Mesothelial cell of epicardium (in vitro differentiated cells): ENCODE measurements around the gene NFS1. TPM values are rescaled to one million over a fixed set of nuclear protein-coding genes. Genes with fewer than 3 reads are reported as not detected.

Source experiments
- DNase-seq, 2 experiments: peaks; one replicate each; pipeline ENCODE4 v3.0.0; 2021; ENCODE audit warnings: low spot score in 2 of 2; ENCODE audit not compliant: unreplicated experiment in 2 of 2
- H3K27ac Mint-ChIP-seq: 2 replicates; pipeline ENCODE4 v1.8.0; 2021; ENCODE audit warnings: mixed read lengths
- H3K27me3 Mint-ChIP-seq: 2 replicates; pipeline ENCODE4 v1.8.0; 2021; ENCODE audit warnings: low read depth, mixed read lengths
- H3K36me3 Mint-ChIP-seq: 2 replicates; pipeline ENCODE4 v1.8.0; 2021; ENCODE audit warnings: mixed read lengths
- H3K4me1 Mint-ChIP-seq: 2 replicates; pipeline ENCODE4 v1.8.0; 2021; ENCODE audit warnings: mixed read lengths
- H3K4me3 Mint-ChIP-seq: 2 replicates; pipeline ENCODE4 v1.8.0; 2021; ENCODE audit warnings: mild to moderate bottlenecking, moderate library complexity, mixed read lengths
- H3K9me3 Mint-ChIP-seq: 2 replicates; pipeline ENCODE4 v1.8.0; 2021; ENCODE audit warnings: mixed read lengths
- CTCF ChIP-seq: fragments of 200-600 bp; sonication (generic); IDR thresholded peaks from one replicate; pipeline ENCODE4 v1.5.0; 2021; ENCODE audit warnings: antibody characterized with exemption; ENCODE audit not compliant: unreplicated experiment
- total RNA-seq: library from RNA; stranded (reverse); gene quantifications from 3 replicates; pipeline ENCODE4 v1.2.1, GENCODE V29; 2021

Gene NFS1
- total RNA-seq, 1 donor from 2014 or later, result 18.9 TPM

GRCh38 chr20:35681960-35682359 lies 17.2 kb downstream of the NFS1 start:
- no peak overlapping the region for H3K27ac Mint-ChIP-seq
- DNase-seq, result no peak
- peaks cover 6% of the 10 kb centered on the region for H3K36me3 Mint-ChIP-seq
- H3K4me1 Mint-ChIP-seq, result no peaks in the 10 kb centered on the region
- no peak for TF ChIP-seq CTCF
- H3K4me3 Mint-ChIP-seq, result no peak overlapping the region
- no peaks in the 10 kb centered on the region for H3K9me3 Mint-ChIP-seq
- no peaks in the 10 kb centered on the region for H3K27me3 Mint-ChIP-seq

GRCh38 chr20:35680452-35681183 lies 18.5 kb downstream of the NFS1 start:
- no peak for DNase-seq
- H3K36me3 Mint-ChIP-seq, result peaks cover 2% of the 10 kb centered on the region
- no peak overlapping the region for H3K27ac Mint-ChIP-seq
- no peak overlapping the region for H3K4me3 Mint-ChIP-seq
- H3K4me1 Mint-ChIP-seq, result no peaks in the 10 kb centered on the region
- TF ChIP-seq CTCF, result no peak
- H3K9me3 Mint-ChIP-seq, result no peaks in the 10 kb centered on the region
- H3K27me3 Mint-ChIP-seq, result no peaks in the 10 kb centered on the region

GRCh38 chr20:35674921-35675320 lies 24.2 kb downstream of the NFS1 start:
- TF ChIP-seq CTCF, result no peak
- H3K4me1 Mint-ChIP-seq, result no peaks in the 10 kb centered on the region
- no peak for DNase-seq
- H3K27me3 Mint-ChIP-seq, result no peaks in the 10 kb centered on the region
- H3K36me3 Mint-ChIP-seq, result peaks cover 14% of the 10 kb centered on the region
- H3K4me3 Mint-ChIP-seq, result no peak overlapping the region
- H3K9me3 Mint-ChIP-seq, result no peaks in the 10 kb centered on the region
- H3K27ac Mint-ChIP-seq, result no peak overlapping the region

- Mint-ChIP-seq H3K27me3 (no peaks in the 10 kb centered on the region), H3K4me1 (no peaks in the 10 kb centered on the region), H3K27ac (no peak overlapping the region), H3K36me3 (peaks cover 14% of the 10 kb centered on the region), H3K9me3 (no peaks in the 10 kb centered on the region), H3K4me3 (no peak overlapping the region)
- no peak for DNase-seq
- no peak for TF ChIP-seq CTCF
Observed at GRCh38 chr20:35673884-35674283, 25.3 kb downstream of the NFS1 start.

GRCh38 chr20:35669681-35670080 lies 29.5 kb downstream of the NFS1 start:
- H3K4me3 Mint-ChIP-seq, result no peak overlapping the region
- H3K9me3 Mint-ChIP-seq, result no peaks in the 10 kb centered on the region
- H3K27me3 Mint-ChIP-seq, result no peaks in the 10 kb centered on the region
- no peak for DNase-seq
- peaks cover 4% of the 10 kb centered on the region for H3K4me1 Mint-ChIP-seq
- H3K36me3 Mint-ChIP-seq, result peaks cover 18% of the 10 kb centered on the region
- H3K27ac Mint-ChIP-seq, result no peak overlapping the region
- TF ChIP-seq CTCF, result no peak

- Mint-ChIP-seq H3K27ac (no peak overlapping the region), H3K27me3 (no peaks in the 10 kb centered on the region), H3K36me3 (peaks cover 18% of the 10 kb centered on the region), H3K9me3 (no peaks in the 10 kb centered on the region), H3K4me3 (no peak overlapping the region), H3K4me1 (peaks cover 4% of the 10 kb centered on the region)
- no peak for DNase-seq
- TF ChIP-seq CTCF, result no peak
Observed at GRCh38 chr20:35669221-35669620, 29.9 kb downstream of the NFS1 start.
